Chondrocyte (in vitro differentiated cells): ENCODE results near the gene DNASE1L3. TPM values are rescaled to one million over a fixed set of nuclear protein-coding genes. Genes with fewer than 3 reads are reported as not detected.

ENCODE experiments used
- DNase-seq: peaks from one replicate; pipeline ENCODE4 v3.0.0; 2021; ENCODE audit warnings: mixed read lengths, low spot score
- H3K27ac Mint-ChIP-seq: one replicate; pipeline ENCODE4 v1.8.0; 2021; ENCODE audit warnings: mild to moderate bottlenecking, moderate library complexity, mixed read lengths; ENCODE audit not compliant: unreplicated experiment
- H3K27me3 Mint-ChIP-seq: 2 replicates; pipeline ENCODE4 v1.8.0; 2021; ENCODE audit warnings: low read depth, mixed read lengths
- H3K36me3 Mint-ChIP-seq: 2 replicates; pipeline ENCODE4 v1.8.0; 2021; ENCODE audit warnings: low read depth, mixed read lengths
- H3K4me1 Mint-ChIP-seq: 2 replicates; pipeline ENCODE4 v1.8.0; 2021; ENCODE audit warnings: low read depth, mild to moderate bottlenecking, mixed read lengths
- H3K4me3 Mint-ChIP-seq: one replicate; pipeline ENCODE4 v1.8.0; 2021; ENCODE audit warnings: mild to moderate bottlenecking, moderate library complexity, mixed read lengths; ENCODE audit not compliant: unreplicated experiment
- H3K9me3 Mint-ChIP-seq: 2 replicates; pipeline ENCODE4 v1.8.0; 2021; ENCODE audit warnings: low read depth, mixed read lengths
- CTCF ChIP-seq: fragments of 200-600 bp; sonication (generic); IDR thresholded peaks from 2 replicates; pipeline ENCODE4 v1.5.0; 2021; ENCODE audit warnings: antibody characterized with exemption, mild to moderate bottlenecking, moderate library complexity
- total RNA-seq: library from RNA; stranded (reverse); gene quantifications from 3 replicates; pipeline ENCODE4 v1.2.1, GENCODE V29; 2021

DNASE1L3 gene
- total RNA-seq, 1 donor from 2014 or later, result not detected

GRCh38 chr3:58237941-58238681 lies 27.3 kb upstream of the DNASE1L3 start:
- H3K27me3 Mint-ChIP-seq, result no peaks in the 10 kb centered on the region
- no peaks in the 10 kb centered on the region for H3K9me3 Mint-ChIP-seq
- no peaks in the 10 kb centered on the region for H3K36me3 Mint-ChIP-seq
- no peak for DNase-seq
- no peak overlapping the region for H3K27ac Mint-ChIP-seq
- H3K4me3 Mint-ChIP-seq, result peak overlapping the region; percentile 87
- TF ChIP-seq CTCF, result no peak
- peaks cover 15% of the 10 kb centered on the region for H3K4me1 Mint-ChIP-seq

GRCh38 chr3:58237238-58237940 lies 26.6 kb upstream of the DNASE1L3 start, which contains the start of gene ABHD6:
Gene ABHD6 (plus strand): TSS chr3:58237792. CDS start chr3:58256587, 18,795 bp downstream.
- no peaks in the 10 kb centered on the region for H3K36me3 Mint-ChIP-seq

GRCh38 chr3:58236527-58237237 lies 25.9 kb upstream of the DNASE1L3 start:
- Mint-ChIP-seq H3K36me3 (no peaks in the 10 kb centered on the region), H3K27ac (peak overlapping the region; percentile 32), H3K4me3 (peak overlapping the region; percentile 87), H3K4me1 (peaks cover 15% of the 10 kb centered on the region), H3K9me3 (no peaks in the 10 kb centered on the region), H3K27me3 (no peaks in the 10 kb centered on the region)
- DNase-seq, result no peak
- no peak for TF ChIP-seq CTCF

More at GRCh38 chr3:58237238-58237940, 26.6 kb upstream of the DNASE1L3 start, which contains the start of gene ABHD6:
- Mint-ChIP-seq H3K27me3 (no peaks in the 10 kb centered on the region), H3K27ac (peak within 1 kb of the TSS; percentile 32), H3K4me1 (peaks cover 15% of the 10 kb centered on the region), H3K9me3 (no peaks in the 10 kb centered on the region), H3K4me3 (peak within 1 kb of the TSS; percentile 87)
- no peak for DNase-seq
- TF ChIP-seq CTCF, result peak; percentile 68

- no peak for TF ChIP-seq CTCF
- H3K4me3 Mint-ChIP-seq, result no peak overlapping the region
- H3K9me3 Mint-ChIP-seq, result no peaks in the 10 kb centered on the region
- H3K27ac Mint-ChIP-seq, result no peak overlapping the region
- peaks cover 15% of the 10 kb centered on the region for H3K4me1 Mint-ChIP-seq
- H3K27me3 Mint-ChIP-seq, result no peaks in the 10 kb centered on the region
- no peaks in the 10 kb centered on the region for H3K36me3 Mint-ChIP-seq
- DNase-seq, result no peak
Observed at GRCh38 chr3:58235970-58236369, 25.2 kb upstream of the DNASE1L3 start.

- no peaks in the 10 kb centered on the region for H3K9me3 Mint-ChIP-seq
- H3K4me3 Mint-ChIP-seq, result no peak overlapping the region
- no peak for TF ChIP-seq CTCF
- H3K4me1 Mint-ChIP-seq, result peaks cover 15% of the 10 kb centered on the region
- no peak for DNase-seq
- no peak overlapping the region for H3K27ac Mint-ChIP-seq
- H3K27me3 Mint-ChIP-seq, result peaks cover 5% of the 10 kb centered on the region
- H3K36me3 Mint-ChIP-seq, result no peaks in the 10 kb centered on the region
Observed at GRCh38 chr3:58234516-58234931, 23.8 kb upstream of the DNASE1L3 start.
